ENCODE results near the gene OR10A3.
A peak's percentile ranks its signal among the peaks of the same experiment; 100 is the strongest.
"Not testable (repeated sequence)": the region's sequence is repeated elsewhere in the genome, so short reads cannot be mapped to it uniquely, and the experiment has no call there.

OR10A3 gene

GRCh38 chr11:7941608-7942007 lies at the start of gene OR10A3:
Gene OR10A3 (minus strand): TSS chr11:7941708. CDS start chr11:7939520, 2,188 bp downstream.
- no peak for DNase-seq

GRCh38 chr11:7987560-7987883 lies 46.0 kb upstream of the OR10A3 start:
- DNase-seq: not testable (repeated sequence)

GRCh38 chr11:7986768-7987559 lies 45.5 kb upstream of the OR10A3 start, which contains the start of gene EIF3F:
Gene EIF3F (plus strand): TSS chr11:7987337. CDS start chr11:7987353, 16 bp downstream.
- DNase-seq: peak; percentile 97

GRCh38 chr11:7983832-7984590 lies 42.5 kb upstream of the OR10A3 start:
- no peak for DNase-seq

- no peak for DNase-seq
These were observed 41.1 kb upstream of the OR10A3 start for GRCh38 chr11:7982582-7983119.

GRCh38 chr11:7981619-7982157 lies 40.2 kb upstream of the OR10A3 start:
- no peak for DNase-seq

- DNase-seq: no peak
These were observed 35.9 kb upstream of the OR10A3 start for GRCh38 chr11:7977232-7977917.

GRCh38 chr11:7974668-7975067 lies 33.2 kb upstream of the OR10A3 start:
- DNase-seq: no peak

- no peak for DNase-seq
These were observed 31.5 kb upstream of the OR10A3 start for GRCh38 chr11:7973011-7973410.

GRCh38 chr11:7971846-7972245 lies 30.3 kb upstream of the OR10A3 start:
- DNase-seq: no peak

- DNase-seq: no peak
These were observed 28.5 kb upstream of the OR10A3 start for GRCh38 chr11:7969756-7970646.

GRCh38 chr11:7968686-7969085 lies 27.2 kb upstream of the OR10A3 start:
- no peak for DNase-seq

GRCh38 chr11:7967826-7968225 lies 26.3 kb upstream of the OR10A3 start:
- no peak for DNase-seq

GRCh38 chr11:7967097-7967496 lies 25.6 kb upstream of the OR10A3 start:
- DNase-seq: no peak

GRCh38 chr11:7965386-7965785 lies 23.9 kb upstream of the OR10A3 start, which contains the start of gene NLRP10:
Gene NLRP10 (minus strand): TSS chr11:7965447. CDS start chr11:7963495, 1,952 bp downstream.
- DNase-seq: no peak

- DNase-seq: no peak
These were observed 23.4 kb upstream of the OR10A3 start for GRCh38 chr11:7964873-7965272.

- no peak for DNase-seq
These were observed 22.8 kb upstream of the OR10A3 start for GRCh38 chr11:7964261-7964660.

GRCh38 chr11:7955191-7955590 lies 13.7 kb upstream of the OR10A3 start:
- no peak for DNase-seq

GRCh38 chr11:7949934-7950333 lies 8.4 kb upstream of the OR10A3 start:
- no peak for DNase-seq

- DNase-seq: no peak
These were observed 2.6 kb upstream of the OR10A3 start for GRCh38 chr11:7944123-7944522.

GRCh38 chr11:7941146-7941545 lies 362 bp downstream of the OR10A3 start:
- DNase-seq: no peak

GRCh38 chr11:7936615-7937014 lies 4.9 kb downstream of the OR10A3 start:
- no peak for DNase-seq

Data from NCI-H1436 treated with DMSO at 0.1 percent for 48 hours (cell line).